ENCODE data around the gene OSBPL3.

The OSBPL3 gene

DNA sequence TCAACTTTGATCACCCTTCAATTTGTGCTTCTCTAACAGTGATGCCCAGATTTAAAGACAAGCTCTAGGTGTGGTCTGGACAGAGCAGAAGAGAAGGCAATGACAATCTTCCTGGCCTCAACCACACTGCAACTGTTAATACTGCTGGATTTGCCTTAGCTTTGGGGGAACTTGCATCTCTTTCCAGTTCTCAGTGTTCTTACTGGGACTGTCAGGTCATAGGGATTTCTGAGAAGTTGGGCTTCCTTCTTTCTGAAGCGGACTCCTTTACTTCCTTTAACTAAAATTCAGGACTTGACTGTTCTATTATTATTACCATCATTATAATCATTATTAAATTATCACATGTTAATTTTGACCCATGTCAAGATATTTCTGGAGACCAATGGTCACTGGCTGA, 80.8 kb downstream of the OSBPL3 start:
- TF ChIP-seq AEBP2 (tag by site-specific recombination; IDR thresholded peaks at IDR 0.05; ENCODE audit: borderline replicate concordance): no peak
- no peak for TF ChIP-seq ZNF48 (tag by site-specific recombination; IDR thresholded peaks at IDR 0.05)
- TF ChIP-seq BCL11B (tag by site-specific recombination; IDR thresholded peaks at IDR 0.05; ENCODE audit: low read depth): no peak
- TF ChIP-seq ZNF37A (tag by site-specific recombination; IDR thresholded peaks at IDR 0.05): no peak
- TF ChIP-seq ZSCAN23 (tag by site-specific recombination; IDR thresholded peaks at IDR 0.05): no peak
- TF ChIP-seq ZNF221 (tag by site-specific recombination; IDR thresholded peaks at IDR 0.05; ENCODE audit: borderline replicate concordance): no peak
- TF ChIP-seq ZFP37 (tag by site-specific recombination; IDR thresholded peaks at IDR 0.05): no peak
- TF ChIP-seq GLI2 (tag by site-specific recombination; IDR thresholded peaks at IDR 0.05; ENCODE audit: borderline replicate concordance, low read depth): no peak
- no peak for TF ChIP-seq ZNF791 (tag by site-specific recombination; IDR thresholded peaks at IDR 0.05)
- no peak for TF ChIP-seq ZNF292 (tag by site-specific recombination; IDR thresholded peaks at IDR 0.05; ENCODE audit: borderline replicate concordance, low read depth)
- ChIA-PET CTCF (interaction anchor here (0.9 kb wide), 1 partner anchor 78 kb away, joined by 3 read pairs; no protein-coding TSS in a partner anchor), POLR2A (no interaction called here)
- H3K27ac ChIP-seq (ENCODE audit: extremely low read depth, low read depth, low read length): no peak overlapping the region
- H3K4me1 ChIP-seq (ENCODE audit: control insufficient read depth, insufficient read depth, low read length): no peaks in the 10 kb centered on the region
- no peak overlapping the region for H3K4me3 ChIP-seq (ENCODE audit: low read depth, low read length)
- no peaks in the 10 kb centered on the region for H3K36me3 ChIP-seq (ENCODE audit: control insufficient read depth in 2 of 2, insufficient read depth in 1 of 2, low read length in 2 of 2)
- H3K9me3 ChIP-seq (ENCODE audit: control insufficient read depth, insufficient read depth, low read depth, low read length): no peaks in the 10 kb centered on the region

DNA sequence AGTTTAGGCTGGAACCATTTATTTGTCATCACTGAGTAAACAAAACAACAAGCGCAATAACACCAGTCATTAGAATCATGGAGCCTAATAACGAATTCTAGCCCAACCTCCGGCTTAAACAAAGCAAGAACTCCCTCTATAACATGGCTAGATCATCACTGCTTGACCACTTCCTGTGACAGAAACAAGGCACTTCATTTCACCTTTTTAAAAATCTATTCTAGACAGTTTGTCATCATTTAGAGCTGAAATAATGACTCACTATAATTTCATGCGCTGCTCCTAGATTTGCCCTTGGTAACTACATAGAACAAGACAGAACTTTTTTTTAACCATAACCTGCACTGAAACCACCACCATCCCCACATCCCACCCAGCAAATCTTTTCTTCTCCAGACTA, 81.3 kb downstream of the OSBPL3 start:
- no peaks in the 10 kb centered on the region for H3K4me1 ChIP-seq (ENCODE audit: control insufficient read depth, insufficient read depth, low read length)
- no peak overlapping the region for H3K27ac ChIP-seq (ENCODE audit: extremely low read depth, low read depth, low read length)
- TF ChIP-seq ZNF704 (tag by site-specific recombination; IDR thresholded peaks at IDR 0.05) (no peak), ZSCAN16 (tag by site-specific recombination; IDR thresholded peaks at IDR 0.05) (no peak)
- ChIA-PET CTCF (interaction anchor here (0.7 kb wide), 1 partner anchor 221 kb away, joined by 3 read pairs; no protein-coding TSS in a partner anchor), POLR2A (no interaction called here)
- H3K9me3 ChIP-seq (ENCODE audit: control insufficient read depth, insufficient read depth, low read depth, low read length): no peaks in the 10 kb centered on the region
- H3K36me3 ChIP-seq (ENCODE audit: control insufficient read depth in 2 of 2, insufficient read depth in 1 of 2, low read length in 2 of 2): no peaks in the 10 kb centered on the region
- no peak overlapping the region for H3K4me3 ChIP-seq (ENCODE audit: low read depth, low read length)

GRCh38 chr7:24896031-24896501, 83.9 kb downstream of the OSBPL3 start:
- H3K4me3 ChIP-seq (ENCODE audit: low read depth, low read length): no peak overlapping the region
- no peak overlapping the region for H3K27ac ChIP-seq (ENCODE audit: extremely low read depth, low read depth, low read length)
- no peak for TF ChIP-seq ZNF785 (tag by site-specific recombination; IDR thresholded peaks at IDR 0.05)
- TF ChIP-seq MYNN (tag by site-specific recombination; IDR thresholded peaks at IDR 0.05; ENCODE audit: borderline replicate concordance): no peak
- no peak for TF ChIP-seq HOXD13 (CRISPR knock-in tag; IDR thresholded peaks at IDR 0.05; ENCODE audit: borderline replicate concordance)
- TF ChIP-seq ZNF341 (tag by site-specific recombination; IDR thresholded peaks at IDR 0.05; ENCODE audit: low read depth): no peak
- ChIA-PET CTCF (interaction anchor here (0.6 to 1.6 kb wide), 7 partner anchors 34 to 299 kb away, joined by 3 to 5 read pairs (median 3); no protein-coding TSS in a partner anchor), POLR2A (no interaction called here)
- no peaks in the 10 kb centered on the region for H3K4me1 ChIP-seq (ENCODE audit: control insufficient read depth, insufficient read depth, low read length)
- no peaks in the 10 kb centered on the region for H3K36me3 ChIP-seq (ENCODE audit: control insufficient read depth in 2 of 2, insufficient read depth in 1 of 2, low read length in 2 of 2)
- no peaks in the 10 kb centered on the region for H3K9me3 ChIP-seq (ENCODE audit: control insufficient read depth, insufficient read depth, low read depth, low read length)

All from HEK293 (cell line).